22Rv1 (cell line): Measurements from ENCODE around the gene PRAME.

Experiments used
- CTCF ChIP-seq: fragments of 450-650 bp; IDR thresholded peaks from 2 replicates; pipeline ENCODE4 v1.5.1; 2017; ENCODE audit warnings: mild to moderate bottlenecking
- ZFX ChIP-seq: fragments of 450-650 bp; IDR thresholded peaks from 2 replicates; pipeline ENCODE4 v1.6.1; 2017; ENCODE audit warnings: antibody characterized with exemption, borderline replicate concordance

- TF ChIP-seq CTCF (no peak), ZFX (no peak)
Observed at GRCh38 chr22:22593250-22593649, 34.2 kb upstream of the PRAME start.
